ENCODE results near the gene CYBA.

Gene CYBA

GRCh38 chr16:88659160-88659559, 8.3 kb upstream of the CYBA start:
- DNase-seq = no peak

GRCh38 chr16:88658714-88659113, 7.9 kb upstream of the CYBA start:
- DNase-seq = no peak

GRCh38 chr16:88657371-88657770, 6.5 kb upstream of the CYBA start:
- no peak for DNase-seq

GRCh38 chr16:88656291-88656980, 5.6 kb upstream of the CYBA start:
- DNase-seq = no peak

GRCh38 chr16:88655733-88656281, 5.0 kb upstream of the CYBA start:
- no peak for DNase-seq

GRCh38 chr16:88655053-88655732, 4.3 kb upstream of the CYBA start:
- no peak for DNase-seq

GRCh38 chr16:88654363-88655052, 3.7 kb upstream of the CYBA start:
- DNase-seq = no peak

- DNase-seq = no peak
Measured at GRCh38 chr16:88653596-88654362, 2.9 kb upstream of the CYBA start.

GRCh38 chr16:88653101-88653500, 2.2 kb upstream of the CYBA start:
- DNase-seq = no peak

- no peak for DNase-seq
Measured at GRCh38 chr16:88652762-88653063, 1.9 kb upstream of the CYBA start.

- no peak for DNase-seq
Measured at GRCh38 chr16:88651989-88652761, 1.3 kb upstream of the CYBA start.

GRCh38 chr16:88651276-88651988, 579 bp upstream of the CYBA start:
- no peak for DNase-seq

GRCh38 chr16:88649924-88650748, 717 bp downstream of the CYBA start:
- DNase-seq = no peak

- no peak for DNase-seq
Measured at GRCh38 chr16:88649195-88649923, 1.5 kb downstream of the CYBA start.

- DNase-seq = no peak
Measured at GRCh38 chr16:88647178-88648070, 3.4 kb downstream of the CYBA start.

- DNase-seq = no peak
Measured at GRCh38 chr16:88646345-88647034, 4.4 kb downstream of the CYBA start.

- DNase-seq = no peak
Measured at GRCh38 chr16:88645941-88646340, 4.9 kb downstream of the CYBA start.

- no peak for DNase-seq
Measured at GRCh38 chr16:88645455-88645854, 5.4 kb downstream of the CYBA start.

GRCh38 chr16:88643644-88643932, 7.3 kb downstream of the CYBA start:
- DNase-seq = no peak
